ENCODE results near the gene IFT52.

The IFT52 gene, protein sequence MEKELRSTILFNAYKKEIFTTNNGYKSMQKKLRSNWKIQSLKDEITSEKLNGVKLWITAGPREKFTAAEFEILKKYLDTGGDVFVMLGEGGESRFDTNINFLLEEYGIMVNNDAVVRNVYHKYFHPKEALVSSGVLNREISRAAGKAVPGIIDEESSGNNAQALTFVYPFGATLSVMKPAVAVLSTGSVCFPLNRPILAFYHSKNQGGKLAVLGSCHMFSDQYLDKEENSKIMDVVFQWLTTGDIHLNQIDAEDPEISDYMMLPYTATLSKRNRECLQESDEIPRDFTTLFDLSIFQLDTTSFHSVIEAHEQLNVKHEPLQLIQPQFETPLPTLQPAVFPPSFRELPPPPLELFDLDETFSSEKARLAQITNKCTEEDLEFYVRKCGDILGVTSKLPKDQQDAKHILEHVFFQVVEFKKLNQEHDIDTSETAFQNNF

DNA sequence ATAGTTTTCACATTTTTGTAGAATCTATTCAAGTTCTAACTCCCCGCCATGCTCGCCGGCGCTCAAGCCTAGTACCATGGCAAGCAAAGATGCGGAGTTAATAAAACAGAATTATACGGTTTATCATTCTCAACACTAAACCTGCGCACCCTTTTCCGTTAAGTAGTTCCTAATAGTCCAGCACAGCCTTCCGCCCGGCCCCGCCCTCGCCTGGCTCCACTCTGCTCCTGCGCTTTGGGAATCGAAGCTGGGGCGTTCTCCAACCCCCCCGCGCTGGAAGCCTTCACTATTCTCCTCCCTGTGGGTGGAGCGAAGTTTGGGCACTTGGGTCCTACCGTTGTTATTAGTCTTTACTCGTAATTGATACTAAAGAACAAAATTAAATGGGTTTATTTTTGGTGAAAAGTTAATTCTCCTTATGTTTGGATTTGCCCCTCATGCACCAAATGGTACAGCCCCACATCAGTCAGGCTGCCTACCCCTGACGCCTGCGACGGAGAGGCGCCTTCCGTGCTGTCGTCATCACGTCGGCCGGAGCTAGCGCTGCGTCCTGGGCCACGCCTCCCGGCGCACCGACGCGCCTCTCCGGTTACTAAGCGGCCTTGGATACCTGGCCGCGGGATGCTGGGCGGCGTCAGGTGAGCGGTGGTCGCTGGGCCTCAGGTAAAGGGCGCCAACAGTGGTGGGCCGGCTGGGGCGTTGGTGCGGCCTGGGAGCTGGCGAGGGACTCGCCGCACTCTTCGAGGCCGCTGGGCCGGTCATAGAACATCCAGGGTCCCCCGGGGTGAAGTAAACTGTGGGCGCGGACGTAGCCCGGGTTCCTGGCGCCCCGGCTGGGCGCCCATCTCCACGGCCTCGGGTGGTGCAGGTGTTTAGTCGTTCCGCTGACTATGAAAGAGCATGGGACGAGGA lies at the start of gene IFT52:
Gene IFT52 (plus strand): TSS at position 546 of the 912 bp plus-strand sequence. CDS start 3,762 bp downstream, outside the sequence.
- peak; percentile 83 to 93 for DNase-seq

DNA sequence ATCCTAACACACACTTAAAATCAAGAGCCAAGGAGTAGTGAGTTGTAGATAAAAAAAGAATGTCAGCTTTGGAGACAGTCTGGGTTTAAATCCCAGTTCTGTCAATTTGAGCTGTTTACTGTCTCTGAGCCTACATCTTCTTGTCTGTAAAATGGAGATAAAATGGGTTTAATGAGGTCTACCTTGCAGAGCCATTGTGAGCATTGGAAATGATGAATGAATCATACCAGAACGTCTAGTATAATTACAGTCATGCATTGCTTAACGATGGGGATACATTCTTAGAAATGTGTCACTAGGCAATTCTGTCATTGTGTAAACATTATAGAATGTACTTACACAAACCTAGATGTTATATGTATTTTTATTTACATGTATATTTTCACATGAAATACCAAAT lies 49.5 kb upstream of the IFT52 start:
- DNase-seq, result no peak

DNA sequence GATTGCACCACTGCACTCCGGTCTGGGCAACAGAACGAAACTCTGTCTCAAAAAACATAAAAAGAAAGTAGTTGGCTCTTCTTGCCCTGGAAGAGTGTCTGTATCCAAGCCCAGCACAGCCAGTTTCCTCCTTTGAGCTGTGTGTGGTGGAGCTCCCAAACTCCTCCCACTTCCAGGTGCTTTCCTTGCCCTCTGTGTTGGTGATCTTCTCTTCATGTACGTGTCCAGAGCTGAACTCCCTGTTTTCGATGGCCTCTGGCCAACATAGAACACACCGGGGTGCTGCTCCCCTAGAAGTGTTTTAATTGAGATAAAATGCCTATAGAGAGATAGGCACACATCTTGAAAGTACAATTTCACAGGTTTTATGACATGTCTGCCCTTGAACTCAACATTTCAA lies 48.6 kb upstream of the IFT52 start:
- no peak for DNase-seq

- DNase-seq, result no peak
Observed at GRCh38 chr20:43542674-43543073, 48.1 kb upstream of the IFT52 start.

DNA sequence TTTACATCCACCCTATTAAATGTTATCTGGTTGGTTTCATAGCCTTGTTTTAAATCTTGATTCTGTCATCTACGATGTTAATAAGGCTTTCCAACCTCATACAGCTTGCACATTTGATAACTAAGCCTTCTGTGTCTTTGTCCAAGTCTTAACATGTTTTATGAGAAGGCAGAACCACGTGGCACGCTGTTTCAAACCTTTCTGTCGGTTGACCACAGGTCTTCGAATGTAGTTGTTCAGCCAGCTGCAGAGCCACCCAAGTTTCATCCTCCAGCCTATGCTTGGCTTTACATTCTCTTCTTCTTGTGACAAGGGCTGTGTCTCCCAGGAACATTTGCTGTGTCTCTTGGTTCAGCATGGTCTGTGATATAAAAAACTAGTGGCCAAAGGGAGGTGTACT lies 47.6 kb upstream of the IFT52 start:
- no peak for DNase-seq

- DNase-seq, result no peak
Observed at GRCh38 chr20:43544501-43544900, 46.2 kb upstream of the IFT52 start.

GRCh38 chr20:43545837-43546578 lies 44.7 kb upstream of the IFT52 start:
- DNase-seq, result no peak

DNA sequence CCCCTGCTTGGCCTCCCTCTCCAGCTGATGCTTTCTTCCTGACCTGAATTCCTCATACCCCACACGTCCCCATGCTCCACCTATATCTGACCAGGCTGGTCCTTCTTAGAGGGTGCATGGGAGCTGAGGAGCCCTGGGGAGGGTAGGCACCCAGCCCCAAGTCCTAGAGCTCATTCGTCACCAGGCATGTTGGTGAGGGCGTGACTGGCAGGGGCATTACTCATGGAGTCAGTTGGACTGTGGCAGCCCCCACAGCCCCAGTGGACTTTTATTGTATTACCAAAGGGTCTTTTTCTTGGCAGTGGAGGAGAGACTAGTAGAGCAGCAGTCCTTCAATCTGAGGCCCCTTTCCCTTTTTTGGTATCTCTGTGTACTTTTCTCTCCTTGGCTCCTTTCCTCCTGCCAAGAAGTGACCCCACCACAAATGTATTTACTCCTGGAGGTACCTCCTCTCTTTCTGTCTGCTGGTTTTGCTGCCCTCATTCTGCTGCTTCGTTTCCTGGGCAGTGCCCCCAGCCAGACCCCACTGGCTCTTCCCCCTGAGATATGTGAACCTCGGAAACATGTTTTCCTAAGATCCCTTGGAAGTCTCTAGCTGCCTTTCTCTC lies 42.4 kb upstream of the IFT52 start:
- DNase-seq, result no peak

- DNase-seq, result no peak
Observed at GRCh38 chr20:43549416-43550065, 41.2 kb upstream of the IFT52 start.

GRCh38 chr20:43550456-43550855 lies 40.3 kb upstream of the IFT52 start:
- no peak for DNase-seq

GRCh38 chr20:43554369-43554768 lies 36.4 kb upstream of the IFT52 start:
- no peak for DNase-seq

DNA sequence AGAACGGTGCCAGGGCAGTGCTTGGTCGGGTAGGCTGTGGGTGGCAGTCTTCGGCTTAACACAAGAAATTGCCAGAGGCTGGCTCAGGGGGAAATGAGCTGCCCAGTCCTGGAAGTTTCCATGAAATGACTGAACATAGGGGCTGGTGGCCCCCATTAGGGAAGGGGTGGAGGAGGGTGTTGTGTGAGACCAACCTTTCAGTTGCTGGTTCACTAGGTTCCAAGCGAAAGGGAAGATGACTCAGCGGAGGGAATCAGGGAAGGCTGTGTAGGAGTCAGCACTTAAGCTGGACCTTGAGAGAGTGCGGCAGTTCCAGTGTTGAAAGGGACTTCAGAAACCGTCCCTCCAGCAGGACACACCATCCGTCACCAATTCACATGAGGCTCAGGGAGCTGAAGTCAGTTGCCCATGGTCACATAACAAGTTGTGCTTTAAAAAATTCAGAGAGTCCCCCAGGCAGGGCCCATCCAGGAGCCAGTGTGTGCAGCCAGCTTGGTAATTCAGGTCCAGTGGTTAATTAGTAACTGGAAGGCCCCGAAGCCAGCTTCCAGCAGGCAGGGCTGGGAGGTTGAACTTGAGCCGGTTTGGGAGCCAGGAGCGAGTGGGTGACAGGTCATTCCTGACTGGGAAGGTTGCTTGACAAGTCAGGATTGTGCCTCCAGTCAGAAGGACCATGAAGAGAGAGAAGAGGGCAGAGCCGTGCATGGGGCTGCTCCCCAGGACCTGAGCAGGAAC lies 32.2 kb upstream of the IFT52 start, which contains the start of gene SGK2:
Gene SGK2 (plus strand): TSS at position 616 of the 735 bp plus-strand sequence. CDS start 7,469 bp downstream, outside the sequence.
- DNase-seq, result peak in 1 of 2 donors; percentile 46

DNA sequence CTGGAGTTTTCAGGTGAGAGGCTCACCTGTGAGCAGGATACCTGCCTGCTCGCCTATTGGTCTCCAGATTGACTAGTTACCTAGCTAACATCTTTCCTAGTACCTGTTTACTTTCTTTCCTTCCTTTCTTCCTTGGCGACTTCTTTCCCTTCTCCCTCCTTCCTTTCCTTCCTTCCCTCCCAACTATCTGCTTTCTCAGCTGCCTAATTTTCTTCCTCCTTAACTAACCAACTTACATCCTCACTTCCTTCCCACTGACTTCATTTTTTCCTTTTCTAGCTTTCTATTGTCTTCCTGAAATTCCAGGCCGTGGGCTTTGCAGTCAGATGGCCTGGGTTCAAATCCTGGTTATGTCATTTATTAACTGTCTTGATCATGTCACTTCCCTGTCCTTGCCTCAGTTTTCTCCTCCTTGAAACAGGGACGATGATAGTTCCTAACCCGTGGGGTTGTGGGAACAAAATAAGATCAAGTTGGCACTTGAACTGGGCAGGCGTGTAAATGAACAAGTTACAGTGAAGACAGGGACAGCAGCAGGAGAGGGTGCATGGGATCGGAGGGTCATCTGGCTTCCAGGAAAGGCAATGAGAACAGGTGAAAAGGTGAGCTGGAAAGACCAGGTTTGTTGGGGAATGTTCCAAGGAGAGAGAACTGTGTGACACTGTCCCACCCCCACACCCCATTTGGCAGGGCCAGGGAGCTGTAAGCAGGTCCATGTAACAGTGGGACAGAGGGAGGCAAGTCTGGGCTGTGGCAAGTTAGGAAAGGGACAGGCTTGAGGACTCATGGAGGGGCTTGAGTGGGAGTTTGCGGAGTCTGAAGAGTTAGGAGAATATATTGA lies 31.4 kb upstream of the IFT52 start:
- DNase-seq, result no peak

DNA sequence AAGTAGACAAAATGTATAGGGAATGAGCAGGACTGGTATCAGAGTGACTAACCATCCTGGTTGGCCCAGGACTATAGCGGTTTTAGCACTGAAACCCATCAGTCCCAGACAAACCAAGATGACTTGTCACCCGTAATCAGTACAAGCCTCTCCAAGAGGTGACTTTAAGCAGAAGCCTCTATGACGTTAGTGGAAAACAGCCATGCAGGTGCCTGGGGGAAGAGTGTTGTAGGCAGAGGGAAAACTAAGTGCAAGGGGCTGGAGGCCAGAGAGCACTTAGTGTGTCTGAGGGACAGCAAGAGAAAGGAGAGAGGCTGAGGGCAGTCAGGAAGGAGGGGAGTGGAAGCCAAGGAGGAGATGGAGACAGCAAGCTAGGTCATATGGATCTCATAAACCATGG lies 29.8 kb upstream of the IFT52 start:
- DNase-seq, result no peak

DNA sequence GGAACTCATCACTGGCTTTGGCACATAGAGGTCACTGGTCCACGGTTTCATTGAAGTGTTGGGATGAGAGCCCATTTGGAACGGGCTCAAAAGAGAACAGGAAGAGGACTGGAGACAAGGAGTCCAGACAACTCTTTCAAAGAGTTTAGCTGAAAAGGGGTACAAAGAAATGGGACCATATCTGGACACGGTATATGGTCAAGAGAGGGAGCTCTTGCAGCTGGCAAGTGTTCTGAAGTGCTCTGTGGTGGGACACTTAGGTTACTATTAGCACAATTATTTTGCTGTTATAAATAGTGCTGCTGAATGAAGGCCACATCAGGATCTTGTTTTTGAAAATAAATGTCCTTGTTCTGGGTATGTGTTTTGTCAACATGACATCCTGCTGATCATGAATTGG lies 27.3 kb upstream of the IFT52 start:
- DNase-seq, result no peak

- no peak for DNase-seq
Observed at GRCh38 chr20:43563991-43564390, 26.7 kb upstream of the IFT52 start.

GRCh38 chr20:43564455-43564854 lies 26.3 kb upstream of the IFT52 start:
- DNase-seq, result no peak

DNA sequence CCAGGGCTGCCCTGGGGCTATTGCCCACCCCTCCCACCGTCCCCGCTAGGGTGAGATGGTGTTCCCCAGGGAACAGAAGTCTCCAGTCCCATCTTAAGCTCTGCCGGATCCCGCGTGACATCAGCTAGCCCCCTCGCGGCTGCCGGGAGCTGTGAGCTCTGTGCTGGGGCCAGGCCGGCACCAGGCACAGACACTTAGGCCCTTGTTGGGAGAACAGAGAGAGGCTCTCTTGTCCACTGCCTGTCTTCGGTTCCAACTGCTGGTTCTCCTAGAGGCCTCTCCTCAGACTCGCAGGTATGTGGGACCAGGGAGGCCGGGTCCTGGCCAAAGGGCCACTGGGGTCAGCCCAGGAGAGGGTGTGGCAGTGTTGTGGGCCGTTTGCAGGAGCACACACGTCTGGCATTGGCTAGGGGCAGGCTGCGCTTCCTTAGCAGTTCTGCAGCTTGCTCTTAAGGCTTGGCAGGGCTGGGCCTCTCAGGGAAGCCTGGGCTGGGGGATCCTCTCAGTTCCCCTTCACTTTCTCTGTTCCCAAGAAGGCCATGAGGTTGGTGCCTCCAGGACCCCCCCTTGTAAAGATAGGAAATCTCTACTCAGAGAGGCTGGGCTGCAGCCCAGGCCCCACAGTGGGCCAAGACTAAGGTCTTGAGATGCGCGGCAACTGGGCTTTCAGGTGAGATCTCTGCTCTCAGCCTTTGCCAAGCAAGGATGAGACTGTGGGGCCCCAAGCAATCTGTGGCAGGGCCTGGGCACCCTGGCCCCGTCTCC lies 25.6 kb upstream of the IFT52 start:
- DNase-seq, result no peak

DNA sequence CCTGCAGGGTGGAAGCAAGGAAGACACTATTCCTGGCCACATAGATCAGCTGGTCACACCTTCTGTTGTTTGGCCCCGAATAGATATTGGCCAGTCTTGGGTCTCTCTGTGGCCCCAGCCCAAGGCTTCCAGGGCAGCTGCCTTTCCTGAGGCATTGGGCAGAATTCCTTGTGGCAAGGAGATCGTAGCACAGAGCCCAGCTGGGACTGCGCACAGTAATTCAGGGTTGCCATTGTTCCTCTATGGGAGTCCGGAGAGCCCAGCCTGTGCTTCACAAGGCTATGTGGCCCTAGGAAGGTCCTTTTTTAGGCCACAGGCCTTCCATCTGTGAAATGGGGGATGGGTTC lies 25.0 kb upstream of the IFT52 start:
- no peak for DNase-seq

DNA sequence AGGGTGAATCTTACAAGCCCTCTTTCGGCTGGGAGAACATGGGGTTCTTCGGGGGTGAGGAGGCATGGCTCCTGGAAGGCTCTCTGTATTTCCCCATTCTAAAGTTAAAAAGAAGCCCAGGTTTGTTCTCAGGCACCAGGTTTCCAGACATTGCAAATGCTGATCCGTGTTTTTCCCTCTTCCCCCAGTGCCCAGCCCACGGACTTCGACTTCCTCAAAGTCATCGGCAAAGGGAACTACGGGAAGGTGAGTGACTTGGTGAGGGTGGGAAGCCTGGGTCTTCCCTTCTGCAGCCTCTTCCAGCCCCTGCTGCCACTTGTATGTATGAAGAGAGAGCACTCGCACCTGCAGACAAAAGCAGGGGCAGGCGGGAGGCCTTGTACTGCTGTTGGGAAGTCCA lies 23.3 kb upstream of the IFT52 start:
- DNase-seq, result peak; percentile 30 to 47

All from inflammatory macrophage treated with lipopolysaccharide for 1 hour (primary cell).